Measurements from ENCODE around the gene MKNK1.
A peak's percentile ranks its signal among the peaks of the same experiment; 100 is the strongest.
"Not testable (repeated sequence)": the region's sequence is repeated elsewhere in the genome, so short reads cannot be mapped to it uniquely, and the experiment has no call there.

The MKNK1 gene

GRCh38 chr1:46603858-46604549 is at the start of gene MKNK1:
Gene MKNK1 (minus strand): TSS chr1:46604268. CDS start chr1:46583327, 20,941 bp downstream.
- Histone ChIP-seq H3K4me3 (ENCODE audit: low read depth, low read length) (peak within 1 kb of the TSS; percentile 87), H3K9me3 (ENCODE audit: control insufficient read depth, insufficient read depth, low read depth, low read length) (no peaks in the 10 kb centered on the region), H3K27me3 (ENCODE audit: control insufficient read depth, insufficient read depth, low read length) (no peaks in the 10 kb centered on the region), H3K9ac (ENCODE audit: low read length) (peak within 1 kb of the TSS; percentile 49), H3K36me3 (ENCODE audit: control insufficient read depth, insufficient read depth, low read length) (no peaks in the 10 kb centered on the region), H3K4me1 (ENCODE audit: control insufficient read depth, insufficient read depth, low read length) (peaks cover 10% of the 10 kb centered on the region), H3K27ac (ENCODE audit: low read depth, low read length) (no peak within 1 kb of the TSS)

DNA sequence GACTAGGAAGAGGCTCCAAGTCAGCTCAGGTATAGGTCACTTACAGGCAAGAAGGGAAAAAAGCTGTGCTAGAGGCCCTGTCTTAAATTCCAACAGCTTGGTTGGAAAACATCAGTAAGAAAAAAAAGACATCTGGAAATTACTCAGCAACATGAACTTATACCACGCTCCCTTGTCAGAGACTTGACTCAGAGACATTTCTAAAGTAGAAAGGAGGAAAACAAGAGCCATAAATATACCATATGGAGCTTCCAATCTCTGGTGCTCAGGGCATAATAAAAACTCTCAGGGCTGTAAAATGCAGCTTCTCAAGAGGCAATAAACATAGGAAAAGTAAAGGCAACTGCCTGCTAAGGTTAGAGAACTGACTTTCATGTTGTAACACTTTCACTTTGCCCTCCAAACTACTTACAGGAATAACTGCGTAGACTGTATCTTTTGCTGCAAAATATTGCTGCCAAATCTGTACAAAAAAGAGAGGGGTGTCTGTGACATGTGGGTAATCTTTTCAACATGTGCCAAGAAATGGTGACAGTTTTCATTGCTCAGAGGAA is 49.4 kb upstream of the MKNK1 start:
- H3K4me1 ChIP-seq (ENCODE audit: control insufficient read depth, insufficient read depth, low read length): no peaks in the 10 kb centered on the region
- no peaks in the 10 kb centered on the region for H3K27me3 ChIP-seq (ENCODE audit: control insufficient read depth, insufficient read depth, low read length)
- H3K36me3 ChIP-seq (ENCODE audit: control insufficient read depth, insufficient read depth, low read length): peaks cover 75% of the 10 kb centered on the region
- no peak overlapping the region for H3K4me3 ChIP-seq (ENCODE audit: low read depth, low read length)
- no peak overlapping the region for H3K27ac ChIP-seq (ENCODE audit: low read depth, low read length)
- H3K9me3 ChIP-seq (ENCODE audit: control insufficient read depth, insufficient read depth, low read depth, low read length): no peaks in the 10 kb centered on the region
- no peak overlapping the region for H3K9ac ChIP-seq (ENCODE audit: low read length)

DNA sequence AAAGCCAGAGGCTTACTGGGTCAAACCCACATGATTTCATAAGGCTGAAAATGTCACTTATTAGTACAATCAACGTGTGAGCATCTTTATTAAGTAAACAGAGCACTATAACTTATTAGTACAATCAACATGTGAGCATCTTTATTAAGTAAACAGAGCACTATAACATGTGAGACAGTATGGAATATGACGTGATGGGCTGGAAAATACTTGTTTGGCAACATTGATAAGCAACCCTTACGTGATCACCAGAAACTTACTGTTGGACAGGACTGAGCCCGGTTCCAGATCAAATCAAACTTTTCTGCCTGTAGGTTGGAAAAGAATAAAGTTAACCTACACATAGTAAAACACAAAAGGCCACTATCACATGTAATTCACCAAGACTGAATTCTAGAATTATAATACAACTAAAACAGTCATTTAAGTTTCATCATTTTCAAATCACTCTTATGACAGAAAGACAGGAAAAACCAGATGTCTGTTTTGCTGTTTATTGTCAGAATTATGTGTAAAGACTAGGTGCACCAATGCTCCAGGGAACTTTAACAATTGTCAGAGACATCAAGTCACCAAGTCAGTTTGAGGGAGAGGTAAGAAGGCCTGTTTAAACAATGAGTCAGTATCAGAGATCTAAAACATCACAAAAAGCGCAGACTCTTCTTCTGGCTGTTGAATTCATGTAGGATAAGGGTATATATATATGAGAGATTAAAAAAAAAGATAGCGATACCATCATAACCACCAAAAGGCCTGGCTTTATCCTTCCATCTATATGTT is 48.4 kb upstream of the MKNK1 start:
- Histone ChIP-seq H3K4me1 (ENCODE audit: control insufficient read depth, insufficient read depth, low read length) (no peaks in the 10 kb centered on the region), H3K9me3 (ENCODE audit: control insufficient read depth, insufficient read depth, low read depth, low read length) (no peaks in the 10 kb centered on the region), H3K4me3 (ENCODE audit: low read depth, low read length) (no peak overlapping the region), H3K27ac (ENCODE audit: low read depth, low read length) (no peak overlapping the region), H3K36me3 (ENCODE audit: control insufficient read depth, insufficient read depth, low read length) (peaks cover 72% of the 10 kb centered on the region), H3K27me3 (ENCODE audit: control insufficient read depth, insufficient read depth, low read length) (no peaks in the 10 kb centered on the region), H3K9ac (ENCODE audit: low read length) (no peak overlapping the region)

DNA sequence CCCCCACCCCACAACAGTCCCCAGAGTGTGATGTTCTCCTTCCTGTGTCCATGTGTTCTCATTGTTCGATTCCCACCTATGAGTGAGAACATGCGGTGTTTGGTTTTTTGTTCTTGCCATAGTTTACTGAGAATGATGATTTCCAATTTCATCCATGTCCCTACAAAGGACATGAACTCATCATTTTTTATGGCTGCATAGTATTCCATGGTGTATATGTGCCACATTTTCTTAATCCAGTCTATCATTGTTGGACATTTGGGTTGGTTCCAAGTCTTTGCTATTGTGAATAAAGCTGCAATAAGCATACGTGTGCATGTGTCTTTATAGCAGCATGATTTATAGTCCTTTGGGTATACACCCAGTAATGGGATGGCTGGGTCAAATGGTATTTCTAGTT is 47.1 kb upstream of the MKNK1 start:
- H3K9me3 ChIP-seq (ENCODE audit: control insufficient read depth, insufficient read depth, low read depth, low read length); H3K4me1 ChIP-seq (ENCODE audit: control insufficient read depth, insufficient read depth, low read length); H3K27ac ChIP-seq (ENCODE audit: low read depth, low read length); H3K27me3 ChIP-seq (ENCODE audit: control insufficient read depth, insufficient read depth, low read length); H3K9ac ChIP-seq (ENCODE audit: low read length); H3K4me3 ChIP-seq (ENCODE audit: low read depth, low read length): not testable (repeated sequence)
- peaks cover 69% of the 10 kb centered on the region for H3K36me3 ChIP-seq (ENCODE audit: control insufficient read depth, insufficient read depth, low read length)

DNA sequence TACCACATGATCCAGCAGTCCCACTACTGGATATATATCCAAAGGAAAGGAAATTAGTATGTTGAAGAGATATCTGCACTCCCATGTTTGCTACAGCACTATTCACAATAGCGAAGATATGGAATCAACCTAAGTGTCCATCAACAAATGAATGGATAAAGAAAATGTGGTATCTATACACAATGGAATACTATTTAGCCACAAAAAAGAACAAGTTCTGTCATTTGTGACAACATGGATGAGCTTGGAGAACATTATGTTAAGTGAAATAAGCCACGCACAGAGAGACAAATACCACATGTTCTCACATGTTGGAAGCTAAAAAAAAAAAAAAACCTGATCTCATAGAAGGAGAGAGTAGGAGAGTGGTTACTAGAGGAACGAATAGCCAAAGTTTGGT is 46.4 kb upstream of the MKNK1 start:
- no peak overlapping the region for H3K27ac ChIP-seq (ENCODE audit: low read depth, low read length)

DNA sequence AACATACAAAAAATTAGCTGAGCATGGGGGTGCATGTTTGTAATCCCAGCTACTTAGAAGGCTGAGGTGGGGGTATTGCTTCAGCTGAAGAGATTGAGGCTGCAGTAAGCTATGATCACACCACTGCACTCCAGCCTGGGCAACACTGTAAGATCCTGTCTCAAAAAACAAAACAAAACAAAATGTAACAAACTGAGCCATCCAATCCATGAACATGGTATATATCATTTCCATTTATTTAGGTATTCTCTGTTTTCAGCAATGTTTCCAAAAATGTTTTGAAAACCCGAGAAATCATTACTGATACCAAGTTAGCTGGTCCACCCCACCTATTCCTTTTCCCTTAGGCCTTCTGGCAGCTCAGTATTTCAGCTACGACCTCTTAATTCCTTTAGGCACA is 45.7 kb upstream of the MKNK1 start:
- H3K27ac ChIP-seq (ENCODE audit: low read depth, low read length): no peak overlapping the region
- no peaks in the 10 kb centered on the region for H3K27me3 ChIP-seq (ENCODE audit: control insufficient read depth, insufficient read depth, low read length)
- H3K9ac ChIP-seq (ENCODE audit: low read length): no peak overlapping the region
- H3K4me3 ChIP-seq (ENCODE audit: low read depth, low read length): no peak overlapping the region
- H3K36me3 ChIP-seq (ENCODE audit: control insufficient read depth, insufficient read depth, low read length): peaks cover 56% of the 10 kb centered on the region
- no peaks in the 10 kb centered on the region for H3K9me3 ChIP-seq (ENCODE audit: control insufficient read depth, insufficient read depth, low read depth, low read length)
- H3K4me1 ChIP-seq (ENCODE audit: control insufficient read depth, insufficient read depth, low read length): no peaks in the 10 kb centered on the region

More for the DNA sequence above, 46.4 kb upstream of the MKNK1 start:
- Histone ChIP-seq H3K4me1 (ENCODE audit: control insufficient read depth, insufficient read depth, low read length) (no peaks in the 10 kb centered on the region), H3K9me3 (ENCODE audit: control insufficient read depth, insufficient read depth, low read depth, low read length) (no peaks in the 10 kb centered on the region), H3K27me3 (ENCODE audit: control insufficient read depth, insufficient read depth, low read length) (no peaks in the 10 kb centered on the region), H3K4me3 (ENCODE audit: low read depth, low read length) (no peak overlapping the region), H3K9ac (ENCODE audit: low read length) (no peak overlapping the region), H3K36me3 (ENCODE audit: control insufficient read depth, insufficient read depth, low read length) (peaks cover 62% of the 10 kb centered on the region)

GRCh38 chr1:46647611-46648010 is 43.5 kb upstream of the MKNK1 start:
- no peak overlapping the region for H3K4me3 ChIP-seq (ENCODE audit: low read depth, low read length)
- no peaks in the 10 kb centered on the region for H3K4me1 ChIP-seq (ENCODE audit: control insufficient read depth, insufficient read depth, low read length)
- H3K27ac ChIP-seq (ENCODE audit: low read depth, low read length): no peak overlapping the region
- no peaks in the 10 kb centered on the region for H3K9me3 ChIP-seq (ENCODE audit: control insufficient read depth, insufficient read depth, low read depth, low read length)
- H3K9ac ChIP-seq (ENCODE audit: low read length): no peak overlapping the region
- peaks cover 49% of the 10 kb centered on the region for H3K36me3 ChIP-seq (ENCODE audit: control insufficient read depth, insufficient read depth, low read length)
- H3K27me3 ChIP-seq (ENCODE audit: control insufficient read depth, insufficient read depth, low read length): no peaks in the 10 kb centered on the region

DNA sequence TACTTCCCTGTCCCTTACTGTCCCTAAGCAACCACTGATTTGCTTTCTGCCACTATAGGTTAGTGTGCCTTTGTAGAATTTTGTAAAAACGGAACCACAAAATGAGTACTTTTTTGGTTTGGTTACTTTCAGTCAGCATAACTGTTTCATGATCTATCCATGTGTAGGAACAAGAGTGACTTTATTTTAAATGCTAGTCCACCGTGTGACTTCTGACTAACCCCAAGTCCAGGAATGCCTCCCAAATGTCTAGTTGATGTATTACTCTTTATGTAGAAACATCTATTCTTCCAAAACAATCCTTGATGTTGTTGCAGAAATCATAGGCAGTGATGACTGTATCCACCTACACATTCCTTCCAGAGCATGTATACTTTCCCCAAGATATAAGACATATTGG is 42.8 kb upstream of the MKNK1 start:
- Histone ChIP-seq H3K36me3 (ENCODE audit: control insufficient read depth, insufficient read depth, low read length) (peaks cover 49% of the 10 kb centered on the region), H3K27ac (ENCODE audit: low read depth, low read length) (no peak overlapping the region)

GRCh38 chr1:46646331-46646730 is 42.3 kb upstream of the MKNK1 start:
- Histone ChIP-seq H3K27ac (ENCODE audit: low read depth, low read length) (no peak overlapping the region), H3K9me3 (ENCODE audit: control insufficient read depth, insufficient read depth, low read depth, low read length) (no peaks in the 10 kb centered on the region), H3K36me3 (ENCODE audit: control insufficient read depth, insufficient read depth, low read length) (peaks cover 48% of the 10 kb centered on the region), H3K9ac (ENCODE audit: low read length) (no peak overlapping the region), H3K4me3 (ENCODE audit: low read depth, low read length) (no peak overlapping the region), H3K4me1 (ENCODE audit: control insufficient read depth, insufficient read depth, low read length) (no peaks in the 10 kb centered on the region), H3K27me3 (ENCODE audit: control insufficient read depth, insufficient read depth, low read length) (no peaks in the 10 kb centered on the region)

More for the DNA sequence above, 42.8 kb upstream of the MKNK1 start:
- H3K4me3 ChIP-seq (ENCODE audit: low read depth, low read length): no peak overlapping the region
- H3K9me3 ChIP-seq (ENCODE audit: control insufficient read depth, insufficient read depth, low read depth, low read length): no peaks in the 10 kb centered on the region
- H3K27me3 ChIP-seq (ENCODE audit: control insufficient read depth, insufficient read depth, low read length): no peaks in the 10 kb centered on the region
- H3K4me1 ChIP-seq (ENCODE audit: control insufficient read depth, insufficient read depth, low read length): no peaks in the 10 kb centered on the region
- H3K9ac ChIP-seq (ENCODE audit: low read length): no peak overlapping the region

GRCh38 chr1:46645815-46646214 is 41.7 kb upstream of the MKNK1 start:
- no peak overlapping the region for H3K27ac ChIP-seq (ENCODE audit: low read depth, low read length)
- H3K9me3 ChIP-seq (ENCODE audit: control insufficient read depth, insufficient read depth, low read depth, low read length): no peaks in the 10 kb centered on the region
- no peak overlapping the region for H3K9ac ChIP-seq (ENCODE audit: low read length)
- peaks cover 48% of the 10 kb centered on the region for H3K36me3 ChIP-seq (ENCODE audit: control insufficient read depth, insufficient read depth, low read length)
- no peaks in the 10 kb centered on the region for H3K27me3 ChIP-seq (ENCODE audit: control insufficient read depth, insufficient read depth, low read length)
- no peak overlapping the region for H3K4me3 ChIP-seq (ENCODE audit: low read depth, low read length)
- no peaks in the 10 kb centered on the region for H3K4me1 ChIP-seq (ENCODE audit: control insufficient read depth, insufficient read depth, low read length)

DNA sequence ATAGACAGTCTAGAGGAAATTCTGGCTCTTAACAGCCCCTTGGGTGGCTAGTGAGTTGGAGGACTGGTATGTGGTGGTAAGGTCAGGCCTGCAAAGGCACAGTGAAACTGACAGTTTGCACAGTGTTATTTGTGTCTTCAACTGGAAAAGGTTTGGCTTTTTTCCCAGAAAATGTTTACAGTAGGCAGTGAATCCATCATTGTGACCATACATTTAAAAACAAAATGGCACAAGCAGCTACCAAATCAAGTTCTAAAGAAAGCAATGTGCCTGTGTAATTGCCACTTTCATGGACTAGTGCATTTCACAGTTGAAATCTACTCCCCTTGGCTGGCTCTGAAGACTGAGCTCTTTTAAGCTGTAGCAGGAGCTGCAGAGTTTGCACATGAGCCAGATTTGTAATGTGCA is 39.3 kb upstream of the MKNK1 start:
- Histone ChIP-seq H3K4me1 (ENCODE audit: control insufficient read depth, insufficient read depth, low read length) (no peaks in the 10 kb centered on the region), H3K27me3 (ENCODE audit: control insufficient read depth, insufficient read depth, low read length) (no peaks in the 10 kb centered on the region), H3K4me3 (ENCODE audit: low read depth, low read length) (no peak overlapping the region), H3K36me3 (ENCODE audit: control insufficient read depth, insufficient read depth, low read length) (peaks cover 27% of the 10 kb centered on the region), H3K9ac (ENCODE audit: low read length) (no peak overlapping the region), H3K27ac (ENCODE audit: low read depth, low read length) (no peak overlapping the region), H3K9me3 (ENCODE audit: control insufficient read depth, insufficient read depth, low read depth, low read length) (no peaks in the 10 kb centered on the region)

Measured in HUES6 (cell line).